Loucy (cell line): ENCODE results near the gene PDZRN3.

Experiments used
- H2AFZ ChIP-seq: fragments of 200-600 bp; sonication (generic); 2 replicates; pipeline ENCODE4 v1.6.0; 2016; ENCODE audit warnings: antibody characterized with exemption, mild to moderate bottlenecking, low read length, moderate library complexity
- H3F3A ChIP-seq: fragments of 200-600 bp; 2 replicates; pipeline ENCODE4 v1.6.0; 2016; ENCODE audit warnings: antibody characterized with exemption, low read depth, mild to moderate bottlenecking
- H3K27me3 ChIP-seq: fragments of 200-600 bp; sonication (generic); 2 replicates; pipeline ENCODE4 v1.6.1; 2014; ENCODE audit warnings: low read length, mild to moderate bottlenecking; ENCODE audit not compliant: insufficient read depth, poor library complexity, severe bottlenecking
- H3K36me3 ChIP-seq: fragments of 200-600 bp; sonication (generic); 2 replicates; pipeline ENCODE4 v1.6.1; 2016; ENCODE audit warnings: low read length; ENCODE audit not compliant: insufficient read depth
- H3K4me1 ChIP-seq: fragments of 200-600 bp; sonication (generic); 2 replicates; pipeline ENCODE4 v1.5.1; 2014; ENCODE audit warnings: low read length, mild to moderate bottlenecking; ENCODE audit not compliant: insufficient read depth, poor library complexity, severe bottlenecking
- H3K4me2 ChIP-seq: fragments of 200-600 bp; sonication (generic); 2 replicates; pipeline ENCODE4 v1.6.0; 2014; ENCODE audit warnings: antibody characterized with exemption, low read length, low read depth, mild to moderate bottlenecking; ENCODE audit not compliant: poor library complexity, severe bottlenecking
- H3K4me3 ChIP-seq: fragments of 200-600 bp; sonication (generic); 2 replicates; pipeline ENCODE4 v1.5.1; 2014; ENCODE audit warnings: low read length, mild to moderate bottlenecking, mixed read lengths; ENCODE audit not compliant: poor library complexity, severe bottlenecking
- H3K79me2 ChIP-seq: fragments of 200-600 bp; sonication (generic); 2 replicates; pipeline ENCODE4 v1.6.1; 2014; ENCODE audit warnings: low read length; ENCODE audit not compliant: insufficient read depth
- H3K9ac ChIP-seq: fragments of 200-600 bp; sonication (generic); 2 replicates; pipeline ENCODE4 v1.6.0; 2014; ENCODE audit warnings: mild to moderate bottlenecking, low read depth, low read length, moderate library complexity; ENCODE audit not compliant: poor library complexity, severe bottlenecking
- H3K9me2 ChIP-seq: fragments of 200-600 bp; sonication (generic); replicated peaks from 2 replicates; pipeline ENCODE4 v1.6.1; 2016; ENCODE audit warnings: low read depth, low read length, mixed read lengths
- H3K9me3 ChIP-seq: fragments of 200-600 bp; sonication (generic); 2 replicates; pipeline ENCODE4 v1.6.1; 2014; ENCODE audit warnings: mild to moderate bottlenecking, antibody characterized with exemption, low read length, low read depth; ENCODE audit not compliant: insufficient read depth
- H4K20me1 ChIP-seq: fragments of 200-600 bp; sonication (generic); 2 replicates; pipeline ENCODE4 v1.6.0; 2014; ENCODE audit warnings: antibody characterized with exemption, low read length, mild to moderate bottlenecking; ENCODE audit not compliant: insufficient read depth, poor library complexity, severe bottlenecking
- CTCF ChIP-seq: fragments of 200-600 bp; sonication (generic); conservative IDR thresholded peaks from 2 replicates; pipeline ENCODE4 v1.5.1; 2014; ENCODE audit warnings: mild to moderate bottlenecking, antibody characterized with exemption, low read length
- EZH2phosphoT487 ChIP-seq: fragments of 200-600 bp; IDR thresholded peaks from 2 replicates; pipeline ENCODE4 v1.6.1; 2018; ENCODE audit warnings: antibody characterized with exemption, mild to moderate bottlenecking, moderate library complexity, borderline replicate concordance

Gene PDZRN3

GRCh38 chr3:73470860-73471259 lies 153.9 kb downstream of the PDZRN3 start:
- H3K27me3 ChIP-seq = peaks cover 62% of the 10 kb centered on the region
- no peak overlapping the region for H2AFZ ChIP-seq
- H3K4me1 ChIP-seq = peaks cover 4% of the 10 kb centered on the region
- no peaks in the 10 kb centered on the region for H3K9me2 ChIP-seq
- no peak overlapping the region for H3K9ac ChIP-seq
- no peak overlapping the region for H3K4me3 ChIP-seq
- H3K36me3 ChIP-seq = no peaks in the 10 kb centered on the region
- no peak overlapping the region for H3K4me2 ChIP-seq
- H3K9me3 ChIP-seq = no peaks in the 10 kb centered on the region
- TF ChIP-seq CTCF = no peak
- no peak for TF ChIP-seq EZH2phosphoT487
- H4K20me1 ChIP-seq = no peaks in the 10 kb centered on the region
- no peaks in the 10 kb centered on the region for H3F3A ChIP-seq
- no peaks in the 10 kb centered on the region for H3K79me2 ChIP-seq

GRCh38 chr3:73469331-73469730 lies 155.4 kb downstream of the PDZRN3 start:
- Histone ChIP-seq H3K4me3 (no peak overlapping the region), H3K9ac (no peak overlapping the region), H3K9me2 (no peaks in the 10 kb centered on the region), H3K9me3 (no peaks in the 10 kb centered on the region), H3K4me1 (no peaks in the 10 kb centered on the region), H3K4me2 (no peak overlapping the region), H3F3A (no peaks in the 10 kb centered on the region), H3K27me3 (peaks cover 57% of the 10 kb centered on the region), H4K20me1 (no peaks in the 10 kb centered on the region), H2AFZ (no peak overlapping the region), H3K79me2 (no peaks in the 10 kb centered on the region), H3K36me3 (no peaks in the 10 kb centered on the region)
- no peak for TF ChIP-seq EZH2phosphoT487
- TF ChIP-seq CTCF = no peak

- Histone ChIP-seq H3K9ac (no peak overlapping the region), H3K9me2 (no peaks in the 10 kb centered on the region), H3K9me3 (no peaks in the 10 kb centered on the region), H3K4me1 (no peaks in the 10 kb centered on the region), H3K4me2 (no peak overlapping the region), H3K79me2 (no peaks in the 10 kb centered on the region), H3K4me3 (no peak overlapping the region), H3K27me3 (peaks cover 36% of the 10 kb centered on the region), H2AFZ (no peak overlapping the region), H3F3A (no peaks in the 10 kb centered on the region), H3K36me3 (no peaks in the 10 kb centered on the region), H4K20me1 (no peaks in the 10 kb centered on the region)
- TF ChIP-seq CTCF = no peak
These were observed 157.5 kb downstream of the PDZRN3 start for GRCh38 chr3:73467211-73467610.
